ENCODE measurements around the gene FGD6. TPM values are rescaled to one million over a fixed set of nuclear protein-coding genes. Genes with fewer than 3 reads are reported as not detected.

The FGD6 gene
- total RNA-seq, 2 experiments from 2014 or later, result 5.6 to 7.8 TPM

GRCh38 chr12:95202691-95203486 is 14.4 kb downstream of the FGD6 start:
- CTCF ChIA-PET (ENCODE audit: unreplicated experiment), result interaction anchor here (0.7 kb wide), 1 partner anchor 14 kb away, joined by 3 read pairs; no protein-coding TSS in a partner anchor
- POLR2A ChIA-PET, result interaction anchor here (0.5 to 5.9 kb wide), 6 partner anchors 8 to 1255 kb away, joined by 3 to 44 read pairs (median 4); partner anchors contain the start of genes FGD6 and VEZT
- intact Hi-C loops (cut with micrococcal nuclease; ENCODE audit: unreplicated experiment), result no loop called here
- no peaks in the 10 kb centered on the region; the same call in 1 of the 2 replicates for H3K36me3 ChIP-seq (ENCODE audit: insufficient read depth, low read length)
- TF ChIP-seq, protein P1, sequence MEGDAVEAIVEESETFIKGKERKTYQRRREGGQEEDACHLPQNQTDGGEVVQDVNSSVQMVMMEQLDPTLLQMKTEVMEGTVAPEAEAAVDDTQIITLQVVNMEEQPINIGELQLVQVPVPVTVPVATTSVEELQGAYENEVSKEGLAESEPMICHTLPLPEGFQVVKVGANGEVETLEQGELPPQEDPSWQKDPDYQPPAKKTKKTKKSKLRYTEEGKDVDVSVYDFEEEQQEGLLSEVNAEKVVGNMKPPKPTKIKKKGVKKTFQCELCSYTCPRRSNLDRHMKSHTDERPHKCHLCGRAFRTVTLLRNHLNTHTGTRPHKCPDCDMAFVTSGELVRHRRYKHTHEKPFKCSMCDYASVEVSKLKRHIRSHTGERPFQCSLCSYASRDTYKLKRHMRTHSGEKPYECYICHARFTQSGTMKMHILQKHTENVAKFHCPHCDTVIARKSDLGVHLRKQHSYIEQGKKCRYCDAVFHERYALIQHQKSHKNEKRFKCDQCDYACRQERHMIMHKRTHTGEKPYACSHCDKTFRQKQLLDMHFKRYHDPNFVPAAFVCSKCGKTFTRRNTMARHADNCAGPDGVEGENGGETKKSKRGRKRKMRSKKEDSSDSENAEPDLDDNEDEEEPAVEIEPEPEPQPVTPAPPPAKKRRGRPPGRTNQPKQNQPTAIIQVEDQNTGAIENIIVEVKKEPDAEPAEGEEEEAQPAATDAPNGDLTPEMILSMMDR (conservative IDR thresholded peaks at IDR 0.05; ENCODE audit: low read length), result no peak
- no peak for TF ChIP-seq EZH2phosphoT487 (IDR thresholded peaks at IDR 0.05; ENCODE audit: borderline replicate concordance, low read depth, low read length)
- BruUV-seq (replicated peaks), result no TSS peak
- peak overlapping the region; percentile 47 for H3K27ac ChIP-seq (ENCODE audit: low read depth, low read length, poor library complexity, severe bottlenecking)
- H3K4me3 ChIP-seq (ENCODE audit: low read depth, low read length, poor library complexity, severe bottlenecking), result peak overlapping the region; percentile 36
- DNase-seq (ENCODE audit: low spot score), result no peak
- H3K4me2 ChIP-seq (ENCODE audit: low read length), result peak overlapping the region; percentile 73
- no peaks in the 10 kb centered on the region for H4K20me1 ChIP-seq (ENCODE audit: insufficient read depth, low read length)
- H3K4me1 ChIP-seq (ENCODE audit: insufficient read depth, low read length, poor library complexity, severe bottlenecking), result peaks cover 73% of the 10 kb centered on the region
- no peaks in the 10 kb centered on the region for H3K9me3 ChIP-seq (ENCODE audit: low read length)
- peak overlapping the region; percentile 34 for H2AFZ ChIP-seq (ENCODE audit: low read length)
- no peaks in the 10 kb centered on the region for H3K9me2 ChIP-seq (ENCODE audit: insufficient read depth, low read length)
- peaks cover 41% of the 10 kb centered on the region for H3K79me2 ChIP-seq (ENCODE audit: insufficient read depth, low read depth, low read length)

DNA sequence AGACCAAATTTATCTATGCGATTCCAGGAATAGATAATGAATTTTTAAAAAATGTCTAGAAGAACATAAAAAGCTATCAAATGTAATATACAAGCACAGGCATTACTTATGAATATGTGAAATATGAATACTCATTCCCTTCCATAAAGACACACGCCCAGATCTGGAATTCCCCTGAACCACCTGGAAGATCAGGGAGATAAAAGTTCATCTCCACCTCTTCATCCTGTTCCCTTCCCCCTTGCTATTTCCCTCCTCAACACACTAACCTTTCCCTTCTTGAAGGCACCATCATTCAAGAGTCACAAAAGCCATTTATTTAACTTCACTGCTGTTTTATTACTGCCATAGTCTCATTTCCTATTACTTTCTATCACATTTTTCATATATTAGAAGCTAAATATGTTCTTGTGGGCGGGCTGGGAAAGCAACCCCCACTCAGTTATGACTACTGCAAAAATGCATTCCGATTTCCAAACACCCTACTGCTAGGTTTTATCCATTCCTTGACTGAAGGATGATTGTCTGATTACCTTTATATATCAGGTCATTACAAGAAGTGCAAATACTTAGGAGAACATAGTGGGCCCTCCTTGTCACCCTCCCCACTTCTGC is 16.1 kb downstream of the FGD6 start:
- intact Hi-C loops (cut with micrococcal nuclease; ENCODE audit: unreplicated experiment), result loop anchor here (1.0 kb wide), 1 partner anchor 15 kb away; no protein-coding TSS in a partner anchor
- Histone ChIP-seq H3K36me3 (ENCODE audit: insufficient read depth, low read length) (no peaks in the 10 kb centered on the region; the same call in 1 of the 2 replicates), H2AFZ (ENCODE audit: low read length) (no peak overlapping the region; the same call in 1 of the 2 replicates), H4K20me1 (ENCODE audit: insufficient read depth, low read length) (no peaks in the 10 kb centered on the region), H3K9me3 (ENCODE audit: low read length) (no peaks in the 10 kb centered on the region), H3K4me2 (ENCODE audit: low read length) (peak overlapping the region; percentile 62), H3K79me2 (ENCODE audit: insufficient read depth, low read depth, low read length) (peaks cover 50% of the 10 kb centered on the region), H3K9me2 (ENCODE audit: insufficient read depth, low read length) (no peaks in the 10 kb centered on the region), H3K4me3 (ENCODE audit: low read depth, low read length, poor library complexity, severe bottlenecking) (peak overlapping the region; percentile 7), H3K4me1 (ENCODE audit: insufficient read depth, low read length, poor library complexity, severe bottlenecking) (peaks cover 86% of the 10 kb centered on the region), H3K27ac (ENCODE audit: low read depth, low read length, poor library complexity, severe bottlenecking) (no peak overlapping the region)
- CTCF ChIA-PET (ENCODE audit: unreplicated experiment), result no interaction called here
- POLR2A ChIA-PET, result interaction anchor here (0.6 to 5.9 kb wide), 8 partner anchors 10 to 742 kb away, joined by 3 to 44 read pairs (median 3); partner anchors contain the start of genes AMDHD1, CCDC38, FGD6 and VEZT
- no TSS peak for BruUV-seq (replicated peaks)
- no peak for DNase-seq (ENCODE audit: low spot score)
- no peak for TF ChIP-seq EZH2phosphoT487 (IDR thresholded peaks at IDR 0.05; ENCODE audit: borderline replicate concordance, low read depth, low read length)
- TF ChIP-seq, protein P1 (conservative IDR thresholded peaks at IDR 0.05; ENCODE audit: low read length), result no peak
